Gastroesophageal sphincter (tissue), 4 donors: Measurements from ENCODE around the gene PCDHGB6. TPM values are rescaled to one million over a fixed set of nuclear protein-coding genes. Genes with fewer than 3 reads are reported as not detected.

Experiments
- ATAC-seq: fragments of 150-250 bp; one replicate; pipeline ENCODE4 v1.9.1; 2016; ENCODE audit warnings: mild to moderate bottlenecking, moderate library complexity
- H3K27ac ChIP-seq, 4 donors: fragments of 200-600 bp; sonication (generic) in 3 of 4; 1 replicate in 3 of 4; 2 replicates in 1 of 4; pipeline ENCODE4 v1.5.1; 2016 to 2019
- H3K27me3 ChIP-seq: fragments of 200-600 bp; sonication (generic); one replicate; pipeline ENCODE4 v1.5.1; 2019
- H3K36me3 ChIP-seq, 2 donors: fragments of 200-600 bp; sonication (generic); one replicate each; pipeline ENCODE4 v1.5.1; 2019; ENCODE audit warnings: control low read depth in 1 of 2
- H3K4me1 ChIP-seq, 3 donors: fragments of 200-600 bp; sonication (generic); 1 replicate in 2 of 3; 2 replicates in 1 of 3; pipeline ENCODE4 v1.5.1; 2016 to 2019; ENCODE audit warnings: control low read depth in 2 of 3
- H3K4me3 ChIP-seq, 2 donors: fragments of 200-600 bp; sonication (generic); one replicate each; pipeline ENCODE4 v1.5.1; 2019; ENCODE audit warnings: mild to moderate bottlenecking in 1 of 2, moderate library complexity in 1 of 2
- H3K9me3 ChIP-seq, 3 donors: fragments of 200-600 bp; sonication (generic); one replicate each; pipeline ENCODE4 v1.5.1; 2017 to 2019; ENCODE audit warnings: control low read depth in 2 of 3
- CTCF ChIP-seq, 4 experiments: fragments of 200-600 bp in 2 of 4; fragments of 450-650 bp in 2 of 4; sonication (generic) in 1 of 4; IDR thresholded peaks; one replicate each; pipeline ENCODE4 v1.5.1; 2017 to 2019; ENCODE audit warnings: antibody characterized with exemption in 4 of 4, mild to moderate bottlenecking in 2 of 4, moderate library complexity in 2 of 4
- EP300 ChIP-seq: sonication (generic); formaldehyde crosslinking; IDR thresholded peaks from one replicate; pipeline ENCODE4 v1.6.1; 2017; ENCODE audit warnings: antibody characterized with exemption, mild to moderate bottlenecking
- POLR2A ChIP-seq, 2 donors: fragments of 450-650 bp; IDR thresholded peaks; one replicate each; pipeline ENCODE4 v1.6.1; 2017; ENCODE audit warnings: antibody characterized with exemption in 2 of 2, mild to moderate bottlenecking in 2 of 2, moderate library complexity in 1 of 2
- POLR2AphosphoS5 ChIP-seq: sonication (generic); formaldehyde crosslinking; IDR thresholded peaks from one replicate; pipeline ENCODE4 v1.6.1; 2017; ENCODE audit warnings: antibody characterized with exemption
- WGBS, 2 donors: methylation state at CpG; one replicate each; pipeline ENCODE4 v1.1.5; 2018; ENCODE audit warnings: low coverage in 1 of 2; 5-methylcytosine and 5-hydroxymethylcytosine counted together
- total RNA-seq, 4 donors: library from RNA; depleted of rRNA; stranded (reverse); fragments of >200 nt; gene quantifications; one replicate each; pipeline ENCODE4 v1.1.0, GENCODE V29; 2016

The PCDHGB6 gene
- total RNA-seq, 4 donors from 2014 or later = 5.7 to 11.7 (median 6.5) TPM

GRCh38 chr5:141399555-141400258, 8.1 kb upstream of the PCDHGB6 start:
- peaks cover 8% of the 10 kb centered on the region for H3K27me3 ChIP-seq

GRCh38 chr5:141402553-141403243, 5.1 kb upstream of the PCDHGB6 start, which contains the start of gene PCDHGA9:
PCDHGA9 (plus strand) TSS chr5:141402778; CDS start chr5:141402953, 175 bp downstream.
- TF ChIP-seq CTCF (IDR thresholded peaks at IDR 0.05) (peak in 1 of 4 experiments; percentile 23), POLR2AphosphoS5 (no peak), EP300 (no peak), POLR2A (IDR thresholded peaks at IDR 0.05) (no peak)
- 13 to 14% methylated on average over 16 to 20 of the region's 27 CpGs for WGBS, 2 donors
- Histone ChIP-seq H3K36me3 (peaks cover 0 to 17% of the 10 kb centered on the region in 2 donors), H3K4me3 (peak within 1 kb of the TSS; percentile 8 to 34), H3K27ac (no peak within 1 kb of the TSS), H3K9me3 (peaks cover 3 to 95% (median 15%) of the 10 kb centered on the region in 3 donors), H3K4me1 (peaks cover 0 to 4% (median 0%) of the 10 kb centered on the region in 3 donors), H3K27me3 (peaks cover 8% of the 10 kb centered on the region)
- no peak for ATAC-seq

More at GRCh38 chr5:141399555-141400258, 8.1 kb upstream of the PCDHGB6 start:
- Histone ChIP-seq H3K27ac (no peak overlapping the region), H3K4me1 (peaks cover 0 to 4% (median 0%) of the 10 kb centered on the region in 3 donors), H3K36me3 (peaks cover 0 to 10% of the 10 kb centered on the region in 2 donors), H3K4me3 (no peak overlapping the region), H3K9me3 (peaks cover 3 to 96% (median 9%) of the 10 kb centered on the region in 3 donors)
- ATAC-seq = no peak
- 40% methylated on average over 3 of the region's 61 CpGs; no CpG with 5 or more reads in 1 of the 2 donors for WGBS, 2 donors
- TF ChIP-seq POLR2A (IDR thresholded peaks at IDR 0.05) (no peak), POLR2AphosphoS5 (no peak), CTCF (IDR thresholded peaks at IDR 0.05) (no peak), EP300 (no peak)

- WGBS, 2 donors = 21 to 25% methylated on average over 5 to 22 of the region's 22 CpGs
- Histone ChIP-seq H3K27me3 (peaks cover 8% of the 10 kb centered on the region), H3K27ac (no peak overlapping the region), H3K4me3 (peak overlapping the region in 1 of 2 donors; percentile 34), H3K36me3 (peaks cover 0 to 22% of the 10 kb centered on the region in 2 donors), H3K9me3 (peaks cover 3 to 98% (median 15%) of the 10 kb centered on the region in 3 donors), H3K4me1 (peaks cover 0 to 4% (median 0%) of the 10 kb centered on the region in 3 donors)
- ATAC-seq = no peak
- no peak for TF ChIP-seq POLR2A (IDR thresholded peaks at IDR 0.05)
- TF ChIP-seq CTCF (IDR thresholded peaks at IDR 0.05) = no peak
- TF ChIP-seq EP300 = no peak
- no peak for TF ChIP-seq POLR2AphosphoS5
These were observed 4.4 kb upstream of the PCDHGB6 start for GRCh38 chr5:141403387-141403786.

GRCh38 chr5:141409598-141410306, 1.9 kb downstream of the PCDHGB6 start:
- Histone ChIP-seq H3K4me3 (peak overlapping the region in 1 of 2 donors; percentile 1), H3K27ac (no peak overlapping the region), H3K27me3 (peaks cover 8% of the 10 kb centered on the region), H3K4me1 (no peaks in the 10 kb centered on the region), H3K36me3 (peaks cover 0 to 36% of the 10 kb centered on the region in 2 donors), H3K9me3 (peaks cover 0 to 99% (median 19%) of the 10 kb centered on the region in 3 donors)
- WGBS, 2 donors = 13 to 37% methylated on average over 2 to 3 of the region's 64 CpGs
- TF ChIP-seq CTCF (IDR thresholded peaks at IDR 0.05) (no peak), EP300 (no peak), POLR2AphosphoS5 (no peak), POLR2A (IDR thresholded peaks at IDR 0.05) (no peak)
- no peak for ATAC-seq
